Stimulated activated CD4-positive, alpha-beta T cell treated with anti-CD3 and anti-CD28 coated beads, Interleukin-4, amount 100 ng/mL, for 48 hours (primary cell): ENCODE data around the gene MTAP.

Source experiments
- DNase-seq, 2 donors: peaks; one replicate each; pipeline ENCODE4 v3.0.0-alpha.2; 2020; ENCODE audit warnings: low read depth in 2 of 2

MTAP gene

GRCh38 chr9:21852754-21853153 is 50.3 kb downstream of the MTAP start:
- DNase-seq: no peak

- no peak for DNase-seq
These were observed 51.0 kb downstream of the MTAP start for GRCh38 chr9:21853414-21853813.

- DNase-seq: no peak
These were observed 51.7 kb downstream of the MTAP start for GRCh38 chr9:21854119-21854518.

GRCh38 chr9:21854594-21854993 is 52.2 kb downstream of the MTAP start:
- no peak for DNase-seq

- DNase-seq: no peak
These were observed 54.1 kb downstream of the MTAP start for GRCh38 chr9:21856301-21857094.

- DNase-seq: no peak
These were observed 60.4 kb downstream of the MTAP start for GRCh38 chr9:21862871-21863270.

GRCh38 chr9:21864505-21864904 is 62.1 kb downstream of the MTAP start:
- DNase-seq: no peak

GRCh38 chr9:21866302-21866701 is 63.9 kb downstream of the MTAP start:
- DNase-seq: no peak

GRCh38 chr9:21871256-21871975 is 69.0 kb downstream of the MTAP start:
- no peak for DNase-seq

GRCh38 chr9:21872696-21873095 is 70.3 kb downstream of the MTAP start:
- DNase-seq: no peak

GRCh38 chr9:21873540-21874221 is 71.2 kb downstream of the MTAP start:
- DNase-seq: no peak

GRCh38 chr9:21875893-21876292 is 73.5 kb downstream of the MTAP start:
- no peak for DNase-seq

- no peak for DNase-seq
These were observed 81.2 kb downstream of the MTAP start for GRCh38 chr9:21883642-21884041.

GRCh38 chr9:21889673-21890072 is 87.2 kb downstream of the MTAP start:
- DNase-seq: no peak

- DNase-seq: no peak
These were observed 88.3 kb downstream of the MTAP start for GRCh38 chr9:21890696-21891095.

- no peak for DNase-seq
These were observed 99.1 kb downstream of the MTAP start for GRCh38 chr9:21901546-21901945.

GRCh38 chr9:21902136-21902535 is 99.7 kb downstream of the MTAP start:
- DNase-seq: no peak

GRCh38 chr9:21903380-21903965 is 101.0 kb downstream of the MTAP start:
- DNase-seq: no peak

- DNase-seq: no peak
These were observed 101.9 kb downstream of the MTAP start for GRCh38 chr9:21904371-21904770.

GRCh38 chr9:21904776-21905175 is 102.3 kb downstream of the MTAP start:
- DNase-seq: no peak

- no peak for DNase-seq
These were observed 103.8 kb downstream of the MTAP start for GRCh38 chr9:21906213-21906612.

GRCh38 chr9:21906881-21907280 is 104.4 kb downstream of the MTAP start:
- no peak for DNase-seq
